Liver (tissue), 9 donors: Measurements from ENCODE around the gene DCAF11. TPM values are rescaled to one million over a fixed set of nuclear protein-coding genes. Genes with fewer than 3 reads are reported as not detected.

Experiments
- DNase-seq: peaks from one replicate; pipeline ENCODE4 v3.0.0-alpha.2; 2017; ENCODE audit warnings: low spot score
- H3K27ac ChIP-seq, 2 donors: one replicate each; pipeline ENCODE4 v1.7.0; 2013; ENCODE audit warnings: inconsistent platforms in 2 of 2, low read length in 2 of 2, control low read depth in 1 of 2, low read depth in 1 of 2, mild to moderate bottlenecking in 1 of 2
- H3K27me3 ChIP-seq, 4 donors: one replicate each; pipeline versions ENCODE4 v1.6.1 to v1.7.0; 2013; ENCODE audit warnings: low read length in 3 of 4, inconsistent platforms in 1 of 4, mild to moderate bottlenecking in 1 of 4, moderate library complexity in 1 of 4; ENCODE audit not compliant: control insufficient read depth in 4 of 4, insufficient read depth in 4 of 4
- H3K36me3 ChIP-seq, 4 donors: one replicate each; pipeline versions ENCODE4 v1.6.1 to v1.7.0; 2013; ENCODE audit warnings: low read length in 3 of 4, mild to moderate bottlenecking in 3 of 4, low read depth in 1 of 4, moderate library complexity in 1 of 4; ENCODE audit not compliant: control insufficient read depth in 4 of 4, insufficient read depth in 3 of 4
- H3K4me1 ChIP-seq, 4 donors: one replicate each; pipeline versions ENCODE4 v1.6.1 to v1.7.0; 2013; ENCODE audit warnings: low read length in 3 of 4, mild to moderate bottlenecking in 3 of 4, moderate library complexity in 1 of 4; ENCODE audit not compliant: control insufficient read depth in 4 of 4, insufficient read depth in 4 of 4
- H3K4me3 ChIP-seq, 3 donors: one replicate each; pipeline versions ENCODE4 v1.6.1 to v1.7.0; 2013; ENCODE audit warnings: low read length in 3 of 3, control low read depth in 1 of 3, low read depth in 1 of 3, mild to moderate bottlenecking in 1 of 3
- H3K9ac ChIP-seq, 2 donors: one replicate each; pipeline ENCODE4 v1.7.0; 2013; ENCODE audit warnings: low read length in 2 of 2, mild to moderate bottlenecking in 2 of 2, moderate library complexity in 2 of 2, control low read depth in 1 of 2, low read depth in 1 of 2
- H3K9me3 ChIP-seq, 4 donors: one replicate each; pipeline versions ENCODE4 v1.6.1 to v1.7.0; 2013; ENCODE audit warnings: low read length in 3 of 4; ENCODE audit not compliant: control insufficient read depth in 4 of 4
- ATF3 ChIP-seq: IDR thresholded peaks from 2 replicates; pipeline ENCODE4 v1.6.1; 2016; ENCODE audit warnings: antibody characterized with exemption
- CTCF ChIP-seq: fragments of 150-350 bp; IDR thresholded peaks from 2 replicates; pipeline ENCODE4 v1.5.1; 2017; ENCODE audit warnings: improper control_type of control experiment, low read depth, low read length; ENCODE audit not compliant: missing input control
- EGR1 ChIP-seq, 2 donors: IDR thresholded peaks; 2 replicates each; pipeline ENCODE4 v1.6.1; 2016 to 2018; ENCODE audit warnings: antibody characterized with exemption in 2 of 2, low read depth in 2 of 2
- FOXA1 ChIP-seq: IDR thresholded peaks from 2 replicates; pipeline ENCODE4 v1.6.1; 2016; ENCODE audit warnings: antibody characterized with exemption
- FOXA2 ChIP-seq: IDR thresholded peaks from 2 replicates; pipeline ENCODE4 v1.6.1; 2016; ENCODE audit warnings: antibody characterized with exemption
- GABPA ChIP-seq, 2 donors: IDR thresholded peaks in 1 of 2; conservative IDR thresholded peaks in 1 of 2; 2 replicates each; pipeline ENCODE4 v1.6.1; 2016; ENCODE audit warnings: antibody characterized with exemption in 2 of 2, mild to moderate bottlenecking in 1 of 2, moderate library complexity in 1 of 2
- HNF4A ChIP-seq, 2 donors: conservative IDR thresholded peaks; 2 replicates each; pipeline ENCODE4 v1.6.1; 2016; ENCODE audit warnings: antibody characterized with exemption in 2 of 2, mild to moderate bottlenecking in 2 of 2
- HNF4G ChIP-seq: IDR thresholded peaks from 2 replicates; pipeline ENCODE4 v1.6.1; 2016; ENCODE audit warnings: antibody characterized with exemption
- JUND ChIP-seq, 2 donors: IDR thresholded peaks; 2 replicates each; pipeline ENCODE4 v1.6.1; 2016; ENCODE audit warnings: antibody characterized with exemption in 2 of 2
- MAX ChIP-seq: IDR thresholded peaks from 2 replicates; pipeline ENCODE4 v1.6.1; 2016; ENCODE audit warnings: antibody characterized with exemption
- NR2F2 ChIP-seq: IDR thresholded peaks from 2 replicates; pipeline ENCODE4 v1.6.1; 2016; ENCODE audit warnings: antibody characterized with exemption
- RAD21 ChIP-seq, 2 donors: IDR thresholded peaks; 2 replicates each; pipeline ENCODE4 v1.6.1; 2016; ENCODE audit warnings: antibody characterized with exemption in 2 of 2, mild to moderate bottlenecking in 2 of 2
- REST ChIP-seq: IDR thresholded peaks from 2 replicates; pipeline ENCODE4 v1.6.1; 2016; ENCODE audit warnings: antibody characterized with exemption, mild to moderate bottlenecking
- RXRA ChIP-seq, 2 donors: IDR thresholded peaks; 2 replicates each; pipeline ENCODE4 v1.6.1; 2017 to 2018; ENCODE audit warnings: antibody characterized with exemption in 2 of 2, mild to moderate bottlenecking in 1 of 2
- SP1 ChIP-seq: IDR thresholded peaks from 2 replicates; pipeline ENCODE4 v1.6.1; 2018; ENCODE audit warnings: antibody characterized with exemption, mild to moderate bottlenecking
- TAF1 ChIP-seq: conservative IDR thresholded peaks from 2 replicates; pipeline ENCODE4 v1.6.1; 2016; ENCODE audit warnings: antibody characterized with exemption, mild to moderate bottlenecking
- YY1 ChIP-seq: IDR thresholded peaks from 2 replicates; pipeline ENCODE4 v1.6.1; 2016; ENCODE audit warnings: antibody characterized with exemption, mild to moderate bottlenecking
- ZBTB33 ChIP-seq: IDR thresholded peaks from 2 replicates; pipeline ENCODE4 v1.6.1; 2016; ENCODE audit warnings: antibody characterized with exemption
- WGBS: extraction: QIAGEN DNeasy Blood & Tissue Kit; methylation state at CpG from one replicate; pipeline ENCODE4 v1.1.7; 2013; 5-methylcytosine and 5-hydroxymethylcytosine counted together
- polyA plus RNA-seq, 2 donors: library from polyadenylated mRNA; stranded (reverse) in 1 of 2; unstranded in 1 of 2; fragments of 200-250 nt in 1 of 2; fragments of >200 nt in 1 of 2; fragmentation: Nextera tagmentation in 1 of 2; extraction: Ambion mirVana in 1 of 2; gene quantifications; one replicate each; pipeline versions ENCODE4 v1.2.1 to v1.2.3, GENCODE V29; 2013 to 2015
- total RNA-seq, 2 donors: library from RNA; depleted of rRNA; stranded (reverse); fragments of >200 nt; gene quantifications; one replicate each; pipeline ENCODE4 v1.2.3, GENCODE V29; 2014
- donor health status: healthy.
- donor health status: healthy.
- donor health status: healthy.
- donor health status: healthy.
- donor health status: healthy.

Gene DCAF11
- total and polyA plus RNA-seq, 4 donors, result 30.1 to 312 (median 167) TPM

- no peak overlapping the region for H3K9ac ChIP-seq
- peaks cover 8 to 35% (median 29%) of the 10 kb centered on the region in 4 donors for H3K4me1 ChIP-seq
- no peaks in the 10 kb centered on the region for H3K27me3 ChIP-seq
- H3K9me3 ChIP-seq, result no peaks in the 10 kb centered on the region
- DNase-seq, result no peak
- TF ChIP-seq RAD21 (IDR thresholded peaks at IDR 0.05) (no peak), NR2F2 (no peak), ZBTB33 (no peak), CTCF (no peak), HNF4A (conservative IDR thresholded peaks at IDR 0.05) (no peak), FOXA1 (no peak), TAF1 (no peak), HNF4G (no peak)
- peak overlapping the region; percentile 71 to 91 for H3K27ac ChIP-seq
- H3K36me3 ChIP-seq, result peaks cover 25 to 56% (median 43%) of the 10 kb centered on the region in 4 donors
- WGBS, result 94% methylated on average over 4 of the region's 4 CpGs
- H3K4me3 ChIP-seq, result no peak overlapping the region
Observed at GRCh38 chr14:24160499-24160849, 45.9 kb downstream of the DCAF11 start.

- Histone ChIP-seq H3K4me1 (peaks cover 8 to 35% (median 29%) of the 10 kb centered on the region in 4 donors), H3K9me3 (no peaks in the 10 kb centered on the region), H3K36me3 (peaks cover 25 to 56% (median 43%) of the 10 kb centered on the region in 4 donors), H3K27me3 (no peaks in the 10 kb centered on the region), H3K27ac (peak within 1 kb of the TSS; percentile 71 to 91), H3K9ac (peak within 1 kb of the TSS; percentile 50 to 87), H3K4me3 (peak within 1 kb of the TSS; percentile 63 to 81 (median 70))
- 1% methylated on average over 12 of the region's 12 CpGs for WGBS
- peak; percentile 99 for DNase-seq
- TF ChIP-seq RAD21 (IDR thresholded peaks at IDR 0.05) (peak; percentile 94 to 98), RXRA (IDR thresholded peaks at IDR 0.05) (peak; percentile 95 to 97), TAF1 (no peak), GABPA (IDR thresholded peaks at IDR 0.05 in 1 of 2, conservative IDR thresholded peaks at IDR 0.05 in 1 of 2) (peak in 1 of 2 donors; percentile 65), YY1 (peak; percentile 87), FOXA2 (no peak), EGR1 (IDR thresholded peaks at IDR 0.05; ENCODE audit: low read depth in 2 of 2) (peak in 1 of 2 donors; percentile 27), JUND (IDR thresholded peaks at IDR 0.05) (peak in 1 of 2 donors; percentile 69), HNF4A (conservative IDR thresholded peaks at IDR 0.05) (peak; percentile 73), SP1 (peak; percentile 94), NR2F2 (peak; percentile 83), HNF4G (peak; percentile 69), FOXA1 (peak; percentile 71), ATF3 (peak; percentile 71), REST (peak; percentile 91), MAX (peak; percentile 95), ZBTB33 (peak; percentile 80)
Observed at GRCh38 chr14:24160850-24161804, 46.5 kb downstream of the DCAF11 start, which contains the start of gene IRF9. Gene IRF9, plus strand, starts transcription at chr14:24161265. Its CDS starts 880 bp downstream, at chr14:24162145.
